Stimulated activated memory B cell treated with anti-CD40 and anti-IgM and Interleukin-4, amounts not matched to agents 10 μg/mL and 1 μg/mL and 100 μg/mL, for 72 hours (primary cell): Measurements from ENCODE around the gene TGDS.
"Not testable (repeated sequence)": the region's sequence is repeated elsewhere in the genome, so short reads cannot be mapped to it uniquely, and the experiment has no call there.

Experiments
- ATAC-seq: fragments of 150-1000 bp; cut with Tn5 transposase; 2 replicates; pipeline ENCODE4 v1.10.0; 2021
- H3K27ac Mint-ChIP-seq: one replicate; pipeline ENCODE4 v1.8.0; 2022; ENCODE audit warnings: mild to moderate bottlenecking, mixed read lengths
- H3K27me3 Mint-ChIP-seq: one replicate; pipeline ENCODE4 v1.8.0; 2022; ENCODE audit warnings: mixed read lengths
- H3K36me3 Mint-ChIP-seq: one replicate; pipeline ENCODE4 v1.8.0; 2022; ENCODE audit warnings: mixed read lengths
- H3K4me1 Mint-ChIP-seq: one replicate; pipeline ENCODE4 v1.8.0; 2022; ENCODE audit warnings: mixed read lengths
- H3K4me3 Mint-ChIP-seq: one replicate; pipeline ENCODE4 v1.8.0; 2022; ENCODE audit warnings: mild to moderate bottlenecking, moderate library complexity, mixed read lengths
- H3K9me3 Mint-ChIP-seq: one replicate; pipeline ENCODE4 v1.8.0; 2022; ENCODE audit warnings: mixed read lengths

Gene TGDS, protein sequence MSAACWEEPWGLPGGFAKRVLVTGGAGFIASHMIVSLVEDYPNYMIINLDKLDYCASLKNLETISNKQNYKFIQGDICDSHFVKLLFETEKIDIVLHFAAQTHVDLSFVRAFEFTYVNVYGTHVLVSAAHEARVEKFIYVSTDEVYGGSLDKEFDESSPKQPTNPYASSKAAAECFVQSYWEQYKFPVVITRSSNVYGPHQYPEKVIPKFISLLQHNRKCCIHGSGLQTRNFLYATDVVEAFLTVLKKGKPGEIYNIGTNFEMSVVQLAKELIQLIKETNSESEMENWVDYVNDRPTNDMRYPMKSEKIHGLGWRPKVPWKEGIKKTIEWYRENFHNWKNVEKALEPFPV

DNA sequence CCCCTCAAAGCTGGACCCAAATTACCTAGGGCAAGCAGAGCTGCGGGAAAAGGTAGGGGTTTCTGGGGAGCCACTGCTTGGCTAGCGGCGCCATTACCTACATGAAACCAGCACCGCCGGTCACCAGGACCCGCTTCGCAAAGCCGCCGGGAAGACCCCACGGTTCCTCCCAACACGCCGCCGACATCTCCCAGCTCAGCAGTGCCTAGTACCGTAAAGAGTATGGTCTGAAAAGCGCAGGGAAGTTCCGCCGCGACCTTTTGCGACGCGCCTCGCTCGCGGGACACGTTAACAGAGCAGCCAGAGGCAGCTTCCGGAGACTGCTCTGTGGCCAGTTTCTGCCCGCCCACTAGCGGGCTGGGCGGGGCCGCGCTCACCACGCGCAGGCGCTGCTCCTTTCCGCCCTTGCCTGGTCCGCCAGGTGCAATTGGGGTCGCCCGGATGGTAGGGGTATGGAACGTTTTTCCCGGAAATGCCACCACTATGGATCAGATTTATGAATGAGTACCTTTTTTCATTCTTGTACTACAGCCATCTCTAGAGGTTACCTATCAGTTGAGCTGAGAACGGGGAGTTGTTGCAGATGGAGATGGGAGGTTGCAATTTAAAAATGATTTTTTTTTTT lies at the start of gene TGDS:
TSS of gene TGDS (minus strand) at position 203 of the 625 bp plus-strand sequence. CDS start at position 187, 16 bp downstream.
- H3K4me3 Mint-ChIP-seq = peak within 1 kb of the TSS; percentile 81

DNA sequence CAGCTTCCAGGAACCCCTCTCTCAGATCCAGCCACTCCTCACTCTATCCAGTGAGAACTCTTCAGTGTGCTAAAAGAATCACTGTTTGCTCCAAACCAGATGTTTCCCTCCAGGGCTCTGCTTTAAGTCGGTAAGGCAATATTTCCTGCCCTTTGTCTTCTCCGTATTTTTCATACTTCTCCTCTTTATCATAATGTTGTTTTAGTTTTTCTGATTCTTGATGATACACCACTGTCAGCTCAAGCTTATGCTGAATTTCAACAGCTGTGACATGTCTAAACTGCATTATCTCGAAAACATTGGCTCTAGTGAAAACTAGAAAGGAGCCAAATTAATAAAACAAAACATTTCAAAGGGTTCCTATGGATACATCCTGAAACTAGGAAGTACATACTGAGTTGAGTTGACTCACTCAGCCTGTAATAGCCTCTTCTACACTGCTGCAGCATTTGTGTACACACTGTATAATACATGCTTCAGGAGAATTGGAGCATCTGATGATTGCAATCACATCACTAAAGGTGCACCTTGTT lies 45.5 kb upstream of the TGDS start:
- Mint-ChIP-seq H3K4me3 (no peak overlapping the region), H3K27ac (no peak overlapping the region), H3K36me3 (no peaks in the 10 kb centered on the region), H3K27me3 (no peaks in the 10 kb centered on the region), H3K9me3 (peaks cover 3% of the 10 kb centered on the region), H3K4me1 (no peaks in the 10 kb centered on the region)
- ATAC-seq = no peak

More for the DNA sequence above, at the start of gene TGDS:
- peak within 1 kb of the TSS; percentile 84 for H3K27ac Mint-ChIP-seq
- H3K9me3 Mint-ChIP-seq = peaks cover 4% of the 10 kb centered on the region
- H3K36me3 Mint-ChIP-seq = no peaks in the 10 kb centered on the region
- peak; percentile 98 for ATAC-seq
- peaks cover 32% of the 10 kb centered on the region for H3K4me1 Mint-ChIP-seq
- no peaks in the 10 kb centered on the region for H3K27me3 Mint-ChIP-seq

DNA sequence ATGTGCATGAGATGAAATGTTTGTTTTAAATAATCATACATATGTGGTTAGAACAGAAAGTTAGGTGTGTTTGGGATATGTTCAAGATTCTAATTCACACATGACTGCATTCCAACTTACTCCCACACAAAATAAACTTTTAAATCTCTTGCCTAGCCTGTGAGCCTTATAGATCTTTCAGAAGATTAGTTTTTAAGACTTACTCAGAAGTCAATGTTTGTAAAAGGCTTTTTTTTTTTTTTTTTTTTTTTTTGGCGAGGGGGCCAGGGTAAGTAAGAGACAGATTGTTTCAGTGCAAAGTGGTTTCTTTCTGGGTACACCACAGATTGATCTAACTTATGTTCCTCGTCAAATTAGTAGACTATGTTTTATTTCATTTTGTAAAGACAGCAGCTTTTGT lies 44.8 kb upstream of the TGDS start:
- H3K4me1 Mint-ChIP-seq = no peaks in the 10 kb centered on the region
- no peaks in the 10 kb centered on the region for H3K27me3 Mint-ChIP-seq
- no peak overlapping the region for H3K27ac Mint-ChIP-seq
- H3K36me3 Mint-ChIP-seq = no peaks in the 10 kb centered on the region
- no peak overlapping the region for H3K4me3 Mint-ChIP-seq
- no peak for ATAC-seq
- H3K9me3 Mint-ChIP-seq = peaks cover 3% of the 10 kb centered on the region

DNA sequence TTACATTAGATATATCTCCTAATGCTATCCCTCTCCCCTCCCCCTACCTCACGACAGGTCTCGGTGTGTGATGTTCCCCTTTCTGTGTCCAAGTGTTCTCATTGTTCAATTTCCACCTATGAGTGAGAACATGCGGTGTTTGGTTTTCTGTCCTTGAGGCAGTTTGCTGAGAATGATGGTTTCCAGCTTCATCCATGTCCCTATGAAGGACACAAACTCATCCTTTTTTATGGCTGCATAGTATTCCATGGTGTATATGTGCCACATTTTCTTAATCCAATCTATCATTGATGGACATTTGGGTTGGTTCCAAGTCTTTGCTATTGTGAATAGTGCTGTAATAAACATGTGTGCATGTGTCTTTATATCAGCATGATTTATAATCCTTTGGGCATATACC lies 41.7 kb upstream of the TGDS start:
- not testable (repeated sequence) for ATAC-seq, H3K4me1 Mint-ChIP-seq, H3K9me3 Mint-ChIP-seq

DNA sequence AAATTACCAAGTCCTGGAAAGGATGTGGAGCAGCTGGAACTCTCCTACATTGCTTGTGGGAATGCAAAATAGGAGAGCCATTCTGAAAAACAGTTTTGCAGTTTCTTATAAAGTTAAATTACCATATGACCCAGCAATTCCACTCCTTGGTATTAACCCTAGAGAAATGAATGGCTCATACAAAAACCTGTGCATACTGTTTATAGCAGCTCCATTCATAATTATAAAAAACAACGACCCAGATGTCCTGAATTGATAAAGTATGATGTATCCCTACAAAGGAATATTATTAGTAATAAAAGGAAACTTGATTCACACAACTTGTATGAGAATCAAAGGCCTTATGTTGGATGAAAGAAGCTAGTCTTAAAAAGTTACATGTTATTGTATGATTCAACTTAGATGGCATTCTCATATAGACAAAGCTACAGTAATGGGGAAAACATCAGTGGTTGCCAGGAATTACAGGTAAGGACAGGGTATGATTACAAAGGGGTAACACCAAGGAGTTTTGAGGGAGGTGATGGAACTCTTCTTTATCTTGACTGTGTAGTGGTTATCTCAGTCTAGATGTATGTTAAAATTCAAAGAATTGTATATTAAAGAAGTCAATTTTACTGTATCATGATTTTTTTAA lies 41.1 kb upstream of the TGDS start:
- ATAC-seq = no peak

More for the DNA sequence above, 41.7 kb upstream of the TGDS start:
- H3K36me3 Mint-ChIP-seq = peaks cover 14% of the 10 kb centered on the region
- not testable (repeated sequence) for H3K4me3 Mint-ChIP-seq, H3K27ac Mint-ChIP-seq, H3K27me3 Mint-ChIP-seq

DNA sequence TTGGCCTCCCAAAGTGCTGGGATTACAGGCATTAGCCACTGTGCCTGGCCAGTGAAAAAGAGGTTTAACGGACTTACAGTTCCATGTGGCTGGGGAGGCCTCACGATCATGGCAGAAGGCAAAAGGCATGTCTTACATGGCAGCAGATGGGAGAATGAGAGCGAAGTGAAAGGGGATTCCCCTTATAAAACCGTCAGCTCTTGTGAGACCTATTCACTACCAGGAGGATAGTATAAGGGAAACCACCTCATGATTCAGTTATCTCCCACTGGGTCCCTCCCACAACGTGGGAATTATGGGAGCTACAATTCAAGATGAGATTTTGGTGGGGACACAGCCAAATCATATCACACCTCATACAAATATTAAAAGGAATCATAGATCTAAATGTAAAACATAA lies 40.1 kb upstream of the TGDS start:
- H3K4me1 Mint-ChIP-seq, ATAC-seq, H3K27ac Mint-ChIP-seq, H3K9me3 Mint-ChIP-seq, H3K27me3 Mint-ChIP-seq, H3K4me3 Mint-ChIP-seq: not testable (repeated sequence)
- H3K36me3 Mint-ChIP-seq = peaks cover 21% of the 10 kb centered on the region

More for the DNA sequence above, 41.1 kb upstream of the TGDS start:
- Mint-ChIP-seq H3K9me3 (peaks cover 3% of the 10 kb centered on the region), H3K4me3 (no peak overlapping the region), H3K27me3 (no peaks in the 10 kb centered on the region), H3K36me3 (peaks cover 14% of the 10 kb centered on the region), H3K4me1 (no peaks in the 10 kb centered on the region), H3K27ac (no peak overlapping the region)

DNA sequence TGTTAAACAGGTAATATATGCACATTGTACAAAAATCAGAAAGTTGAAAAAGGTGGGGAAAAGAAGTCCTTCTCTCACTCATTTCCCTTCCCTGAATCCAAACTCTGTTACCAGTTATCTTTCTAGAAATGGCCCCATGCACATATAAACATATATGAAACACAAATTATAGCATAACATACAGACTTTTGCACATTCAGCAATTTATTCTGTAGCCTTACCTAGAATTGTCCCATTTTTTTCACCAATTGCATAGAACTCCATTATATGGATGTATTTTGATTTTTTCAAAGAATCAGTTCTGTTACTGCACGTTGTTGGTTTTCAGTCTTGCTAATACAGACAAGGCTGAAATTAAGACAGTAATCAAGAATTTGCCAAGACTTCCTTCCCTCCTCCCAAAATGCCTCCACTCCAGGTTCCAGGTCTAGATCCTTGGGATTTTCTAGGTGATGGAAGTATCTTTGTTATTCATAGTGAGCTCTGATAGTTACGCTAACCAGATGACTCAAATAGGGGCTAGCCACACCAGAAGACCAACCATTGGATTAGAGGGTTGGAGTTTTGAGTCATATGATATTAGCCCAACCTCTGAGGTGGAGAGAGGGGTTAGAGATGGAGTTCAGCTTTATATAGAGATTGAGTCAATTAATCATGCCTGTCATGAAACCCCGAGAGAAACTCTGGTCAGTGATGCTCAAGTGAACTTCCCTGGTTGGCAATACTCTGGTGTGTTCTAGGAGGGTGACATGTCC lies 36.5 kb upstream of the TGDS start:
- H3K4me3 Mint-ChIP-seq = no peak overlapping the region
- no peaks in the 10 kb centered on the region for H3K9me3 Mint-ChIP-seq
- ATAC-seq = no peak
- H3K4me1 Mint-ChIP-seq = no peaks in the 10 kb centered on the region
- H3K27ac Mint-ChIP-seq = no peak overlapping the region
- H3K27me3 Mint-ChIP-seq = no peaks in the 10 kb centered on the region
- H3K36me3 Mint-ChIP-seq = peaks cover 41% of the 10 kb centered on the region

DNA sequence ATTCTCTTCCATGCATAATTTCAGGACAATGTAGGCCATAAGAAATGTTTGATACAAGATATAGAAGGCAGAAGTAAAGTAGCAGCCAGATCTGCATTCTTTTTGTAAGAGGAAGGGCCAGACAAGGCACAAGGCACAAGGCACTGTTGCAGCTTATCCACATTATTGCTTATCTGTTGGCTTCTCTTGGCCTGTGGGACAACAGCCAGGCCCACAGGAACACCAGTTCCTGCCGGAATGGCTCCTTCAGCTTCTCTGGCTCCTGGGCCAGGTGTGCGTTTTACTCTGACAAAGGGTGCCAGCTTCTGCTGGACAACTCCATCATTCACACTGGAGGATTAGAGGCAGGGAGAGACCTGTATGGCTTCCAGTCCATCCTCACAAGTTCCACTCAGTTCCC lies 34.9 kb upstream of the TGDS start:
- no peak overlapping the region for H3K4me3 Mint-ChIP-seq
- no peak overlapping the region for H3K27ac Mint-ChIP-seq
- no peaks in the 10 kb centered on the region for H3K27me3 Mint-ChIP-seq
- no peak for ATAC-seq
- H3K36me3 Mint-ChIP-seq = peaks cover 45% of the 10 kb centered on the region
- H3K4me1 Mint-ChIP-seq = no peaks in the 10 kb centered on the region
- no peaks in the 10 kb centered on the region for H3K9me3 Mint-ChIP-seq

DNA sequence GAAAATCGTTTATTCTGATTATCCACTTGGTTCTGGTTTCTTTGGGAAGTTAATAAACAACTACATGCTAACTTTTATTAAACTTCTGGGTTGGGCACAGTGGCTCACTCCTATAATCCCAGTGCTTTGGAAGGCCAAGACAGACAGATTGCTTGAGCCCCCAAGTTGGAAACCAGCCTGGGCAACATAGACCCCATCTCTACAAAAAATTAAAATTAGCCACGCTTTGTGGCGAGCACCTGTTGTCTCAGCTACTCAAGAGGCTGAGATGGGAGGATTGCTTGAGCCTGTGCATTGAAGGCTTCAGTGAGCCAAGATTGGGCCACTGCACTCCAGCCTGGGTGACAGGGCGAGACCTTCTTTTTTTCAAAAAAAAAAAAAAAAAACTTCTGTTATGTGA lies 27.4 kb upstream of the TGDS start:
- Mint-ChIP-seq H3K27ac (no peak overlapping the region), H3K27me3 (no peaks in the 10 kb centered on the region), H3K9me3 (no peaks in the 10 kb centered on the region), H3K4me3 (no peak overlapping the region), H3K4me1 (no peaks in the 10 kb centered on the region), H3K36me3 (peaks cover 27% of the 10 kb centered on the region)
- ATAC-seq = no peak

DNA sequence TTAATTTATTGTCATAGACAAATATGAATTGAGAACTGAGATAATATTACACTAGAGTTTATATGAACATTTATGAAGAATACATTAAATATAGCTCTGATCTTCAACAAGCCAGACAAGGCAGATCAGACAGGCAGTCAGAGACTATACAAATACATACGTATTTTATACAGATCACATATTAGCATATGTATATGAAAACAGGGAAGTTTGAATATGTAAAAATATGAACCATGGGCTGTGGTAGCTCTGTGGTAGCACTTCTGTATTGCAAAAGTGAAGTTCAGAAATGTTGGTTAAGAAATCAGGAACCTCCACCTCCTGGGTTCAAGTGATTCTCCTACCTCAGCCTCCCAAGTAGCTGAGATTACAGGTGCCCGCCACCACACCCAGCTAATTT lies 26.4 kb upstream of the TGDS start:
- Mint-ChIP-seq H3K36me3 (peaks cover 27% of the 10 kb centered on the region), H3K9me3 (no peaks in the 10 kb centered on the region), H3K4me1 (no peaks in the 10 kb centered on the region), H3K27ac (no peak overlapping the region), H3K4me3 (no peak overlapping the region), H3K27me3 (no peaks in the 10 kb centered on the region)
- no peak for ATAC-seq

DNA sequence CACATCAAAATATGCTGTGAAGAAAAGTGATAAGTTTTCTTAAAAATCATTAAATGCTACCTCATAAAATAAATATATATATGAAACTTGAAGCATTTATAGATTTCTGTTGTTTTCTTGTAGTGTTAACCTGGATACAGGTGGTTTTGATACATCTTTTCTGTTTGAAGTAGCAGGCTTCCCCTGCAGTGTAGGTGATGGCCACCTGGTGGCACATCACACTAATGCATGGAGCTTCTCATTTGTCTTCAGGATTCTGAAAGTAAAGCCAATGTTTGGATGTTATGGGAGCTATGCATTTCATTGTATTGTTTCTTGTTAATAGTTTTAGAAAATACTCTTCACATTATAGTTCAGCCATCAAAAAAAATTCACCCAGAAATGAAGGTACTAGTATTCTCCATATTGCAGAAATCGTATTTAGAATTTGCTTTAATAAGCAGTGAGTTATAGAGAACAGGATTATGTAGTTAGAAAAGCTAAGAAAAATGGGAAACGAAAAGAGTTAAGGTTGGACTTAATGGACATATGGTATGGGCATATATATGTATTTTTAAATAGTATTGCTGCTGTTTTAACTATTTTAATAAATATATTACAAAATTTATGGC lies 24.4 kb upstream of the TGDS start:
- no peak overlapping the region for H3K27ac Mint-ChIP-seq
- no peaks in the 10 kb centered on the region for H3K9me3 Mint-ChIP-seq
- no peaks in the 10 kb centered on the region for H3K4me1 Mint-ChIP-seq
- H3K36me3 Mint-ChIP-seq = peaks cover 23% of the 10 kb centered on the region
- H3K4me3 Mint-ChIP-seq = no peak overlapping the region
- no peaks in the 10 kb centered on the region for H3K27me3 Mint-ChIP-seq
- no peak for ATAC-seq

DNA sequence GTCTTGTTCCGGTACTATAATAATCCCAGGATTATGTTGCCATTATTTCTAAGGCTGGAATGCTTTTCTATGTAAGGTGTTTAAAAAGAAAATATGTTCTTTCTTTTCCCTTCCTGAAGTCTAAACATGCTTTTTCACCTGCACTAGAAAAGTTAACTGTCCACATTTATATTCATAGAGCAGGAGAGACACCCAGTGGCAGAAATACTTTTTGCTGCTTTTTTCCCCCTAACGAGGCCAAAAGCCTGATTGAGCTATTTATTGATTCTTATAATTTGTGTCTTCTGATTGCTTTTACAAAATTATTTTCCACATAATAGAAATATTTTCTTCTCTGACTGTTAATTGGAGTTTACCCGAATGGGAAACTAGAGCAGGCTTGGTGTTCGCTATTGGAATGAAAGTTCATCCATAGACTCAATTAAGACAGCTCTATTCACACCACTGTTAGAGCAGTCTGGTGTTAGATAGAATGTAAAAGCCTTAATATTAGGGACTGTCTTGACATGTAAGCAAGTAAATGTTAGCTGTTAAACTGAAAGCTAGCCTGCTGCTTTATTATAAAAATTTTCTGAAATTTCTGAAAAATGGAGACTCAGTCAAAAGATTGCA lies 21.5 kb upstream of the TGDS start:
- Mint-ChIP-seq H3K9me3 (no peaks in the 10 kb centered on the region), H3K4me3 (no peak overlapping the region), H3K27me3 (no peaks in the 10 kb centered on the region), H3K27ac (no peak overlapping the region), H3K36me3 (peaks cover 24% of the 10 kb centered on the region), H3K4me1 (no peaks in the 10 kb centered on the region)
- ATAC-seq = no peak

DNA sequence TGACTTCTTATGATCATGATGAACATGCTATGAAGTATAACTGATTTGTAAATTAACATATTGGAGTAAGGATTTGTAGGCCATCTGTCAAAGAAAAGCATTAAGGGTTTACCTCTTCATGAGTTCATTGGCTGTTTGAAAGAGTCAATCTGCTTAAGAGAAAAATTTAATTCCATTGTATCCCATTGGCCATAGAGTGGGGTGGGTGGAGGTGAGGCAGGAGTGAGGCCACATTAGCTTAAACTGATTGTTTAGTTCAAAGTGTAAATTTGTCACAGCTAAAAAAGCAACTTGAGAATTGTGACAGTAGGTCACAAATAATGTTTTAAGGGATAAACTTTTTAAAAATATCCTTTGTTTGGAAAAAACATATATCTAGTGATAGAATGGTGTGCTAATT lies 17.1 kb upstream of the TGDS start:
- no peaks in the 10 kb centered on the region for H3K9me3 Mint-ChIP-seq
- no peaks in the 10 kb centered on the region for H3K4me1 Mint-ChIP-seq
- H3K27ac Mint-ChIP-seq = no peak overlapping the region
- no peak overlapping the region for H3K4me3 Mint-ChIP-seq
- no peaks in the 10 kb centered on the region for H3K27me3 Mint-ChIP-seq
- ATAC-seq = no peak
- H3K36me3 Mint-ChIP-seq = peaks cover 19% of the 10 kb centered on the region

DNA sequence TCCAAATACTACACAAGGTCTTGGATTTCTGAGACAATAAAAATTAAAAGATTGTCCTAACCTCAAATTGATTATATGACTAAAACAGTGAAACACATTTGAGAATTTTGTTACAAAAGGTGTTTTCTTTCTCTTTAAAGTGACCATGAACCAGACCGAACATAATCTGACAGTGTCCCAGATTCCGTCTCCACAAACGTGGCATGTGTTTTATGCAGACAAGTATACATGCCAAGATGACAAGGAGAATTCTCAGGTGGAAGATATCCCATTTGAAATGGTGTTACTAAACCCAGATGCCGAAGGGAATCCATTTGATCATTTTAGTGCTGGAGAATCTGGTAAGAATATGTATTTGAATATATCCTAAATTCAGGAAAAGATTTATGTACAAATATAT lies 16.1 kb upstream of the TGDS start:
- peaks cover 5% of the 10 kb centered on the region for H3K4me1 Mint-ChIP-seq
- ATAC-seq = no peak

More for the DNA sequence above, 16.1 kb upstream of the TGDS start:
- no peak overlapping the region for H3K4me3 Mint-ChIP-seq
- H3K36me3 Mint-ChIP-seq = peaks cover 25% of the 10 kb centered on the region
- no peak overlapping the region for H3K27ac Mint-ChIP-seq
- H3K9me3 Mint-ChIP-seq = no peaks in the 10 kb centered on the region
- no peaks in the 10 kb centered on the region for H3K27me3 Mint-ChIP-seq
